Caki2 (cell line): Measurements from ENCODE around the gene SCGB3A1. TPM values are rescaled to one million over a fixed set of nuclear protein-coding genes. Genes with fewer than 3 reads are reported as not detected.

Source experiments
- DNase-seq: peaks from one replicate; pipeline ENCODE4 v3.0.0-alpha.2; 2015; ENCODE audit warnings: low read depth
- in situ Hi-C: cut with HindIII; loops from 2 replicates; pipeline ENCODE4 v1.10.0; 2016; ENCODE audit warnings: low sequenced_read_pairs, low pct_unique_long_range_greater_than_20kb, mixed read lengths
- total RNA-seq: library from RNA; depleted of rRNA; stranded (reverse); fragments of >200 nt; shearing (Covaris generic); gene quantifications from 2 replicates; pipeline ENCODE4 v1.2.3, GENCODE V29; 2014; ENCODE audit warnings: low replicate concordance; rRNA removed

The SCGB3A1 gene
- not detected in 2 replicates for total RNA-seq

GRCh38 chr5:180591311-180591887 is at the start of gene SCGB3A1:
Gene SCGB3A1, minus strand, starts transcription at chr5:180591499. Its CDS starts 37 bp downstream, at chr5:180591462.
- DNase-seq, result no peak
- in situ Hi-C loops, result no loop called here

- in situ Hi-C loops, result no loop called here
- no peak for DNase-seq
Measured at GRCh38 chr5:180640611-180640860, 49.2 kb upstream of the SCGB3A1 start.

GRCh38 chr5:180639741-180640610 is 48.7 kb upstream of the SCGB3A1 start:
- DNase-seq, result no peak

GRCh38 chr5:180639287-180639686 is 48.0 kb upstream of the SCGB3A1 start:
- no peak for DNase-seq
- in situ Hi-C loops, result no loop called here

More at GRCh38 chr5:180639741-180640610, 48.7 kb upstream of the SCGB3A1 start:
- in situ Hi-C loops, result no loop called here

- in situ Hi-C loops, result no loop called here
Measured at GRCh38 chr5:180637962-180638680, 46.8 kb upstream of the SCGB3A1 start.

GRCh38 chr5:180636403-180637075 is 45.2 kb upstream of the SCGB3A1 start:
- DNase-seq, result no peak
- in situ Hi-C loops, result no loop called here

More at GRCh38 chr5:180637962-180638680, 46.8 kb upstream of the SCGB3A1 start:
- no peak for DNase-seq

- no peak for DNase-seq
- in situ Hi-C loops, result no loop called here
Measured at GRCh38 chr5:180636016-180636402, 44.7 kb upstream of the SCGB3A1 start.

- in situ Hi-C loops, result no loop called here
- DNase-seq, result no peak
Measured at GRCh38 chr5:180633283-180634177, 42.2 kb upstream of the SCGB3A1 start.

GRCh38 chr5:180632768-180633167 is 41.5 kb upstream of the SCGB3A1 start:
- no peak for DNase-seq
- in situ Hi-C loops, result no loop called here

- in situ Hi-C loops, result no loop called here
Measured at GRCh38 chr5:180631549-180632383, 40.5 kb upstream of the SCGB3A1 start.

GRCh38 chr5:180630426-180630825 is 39.1 kb upstream of the SCGB3A1 start:
- in situ Hi-C loops, result no loop called here

More at GRCh38 chr5:180631549-180632383, 40.5 kb upstream of the SCGB3A1 start:
- no peak for DNase-seq

GRCh38 chr5:180629831-180630382 is 38.6 kb upstream of the SCGB3A1 start:
- DNase-seq, result no peak
- in situ Hi-C loops, result no loop called here

More at GRCh38 chr5:180630426-180630825, 39.1 kb upstream of the SCGB3A1 start:
- DNase-seq, result no peak

- no peak for DNase-seq
Measured at GRCh38 chr5:180628827-180629750, 37.8 kb upstream of the SCGB3A1 start.

GRCh38 chr5:180628211-180628610 is 36.9 kb upstream of the SCGB3A1 start:
- DNase-seq, result no peak
- in situ Hi-C loops, result no loop called here

More at GRCh38 chr5:180628827-180629750, 37.8 kb upstream of the SCGB3A1 start:
- in situ Hi-C loops, result no loop called here

- in situ Hi-C loops, result no loop called here
- no peak for DNase-seq
Measured at GRCh38 chr5:180627386-180628120, 36.3 kb upstream of the SCGB3A1 start.
